EH (cell line): ENCODE results near the gene GEMIN5.
"Not testable (repeated sequence)": the region's sequence is repeated elsewhere in the genome, so short reads cannot be mapped to it uniquely, and the experiment has no call there.

Experiments
- DNase-seq: peaks from one replicate; pipeline ENCODE4 v3.0.0-alpha.2; 2015; ENCODE audit warnings: low read depth

The GEMIN5 gene

DNA sequence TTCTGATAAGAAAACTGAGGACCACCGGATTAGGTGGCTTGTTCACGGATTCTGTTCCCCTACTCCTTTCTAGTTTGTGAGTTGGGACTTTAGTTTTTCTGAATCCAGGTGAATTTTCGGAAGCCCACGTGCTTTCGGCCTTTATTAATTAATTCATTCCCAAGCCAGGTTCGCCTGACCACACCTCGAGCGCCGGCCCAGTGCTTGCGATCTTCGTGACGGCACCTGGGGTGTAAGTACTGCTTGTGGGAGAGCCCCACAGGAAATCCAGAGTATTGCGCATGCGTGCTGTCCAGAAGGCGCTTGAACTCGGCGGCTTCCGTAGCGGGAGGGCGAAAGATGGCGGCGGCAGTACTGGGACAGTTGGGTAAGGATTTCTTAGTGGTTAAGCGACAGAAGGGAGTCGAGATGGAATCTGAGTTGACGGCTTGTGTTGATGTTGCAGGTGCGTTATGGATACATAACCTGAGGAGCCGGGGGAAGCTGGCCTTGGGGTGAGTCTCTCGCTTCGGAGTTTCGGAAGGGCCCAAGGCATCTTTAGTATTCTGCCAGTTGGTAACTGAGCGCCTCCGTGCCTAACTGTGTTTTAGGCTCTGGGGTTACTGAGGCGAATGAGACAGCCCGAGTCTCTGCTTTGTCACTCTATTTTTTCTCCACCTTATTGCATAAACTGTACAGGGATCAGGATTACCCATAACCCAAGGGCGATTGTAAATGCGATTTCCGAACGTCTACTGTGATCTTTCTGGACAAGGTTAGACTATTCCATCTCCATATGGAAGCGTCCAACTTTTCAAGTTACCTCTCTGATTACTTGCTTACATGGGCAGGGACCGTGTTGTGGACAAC, 3.0 kb upstream of the GEMIN5 start, which contains the start of gene MRPL22:
MRPL22 (plus strand) TSS at position 302 of the 849 bp plus-strand sequence; CDS start at position 340, 38 bp downstream.
- peak; percentile 90 for DNase-seq

DNA sequence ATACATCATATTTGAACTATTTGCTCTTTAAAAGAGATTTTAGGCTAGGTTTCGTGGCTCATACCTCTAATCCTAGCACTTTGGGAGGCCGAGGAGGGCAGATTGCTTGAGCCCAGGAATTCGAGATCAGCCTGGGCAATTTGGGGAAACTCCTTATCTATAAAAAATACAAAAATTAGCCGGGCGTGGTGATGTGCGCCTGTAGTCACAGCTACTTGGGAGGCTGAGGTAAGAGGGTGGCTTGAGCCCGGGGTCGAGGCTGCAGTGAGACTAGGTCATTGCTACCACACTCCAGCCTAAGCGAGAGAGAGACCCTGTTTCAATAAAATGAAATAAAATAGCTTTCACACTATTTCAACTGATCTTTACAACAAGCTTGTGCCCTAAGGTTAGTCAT, 2.4 kb upstream of the GEMIN5 start:
- no peak for DNase-seq

DNA sequence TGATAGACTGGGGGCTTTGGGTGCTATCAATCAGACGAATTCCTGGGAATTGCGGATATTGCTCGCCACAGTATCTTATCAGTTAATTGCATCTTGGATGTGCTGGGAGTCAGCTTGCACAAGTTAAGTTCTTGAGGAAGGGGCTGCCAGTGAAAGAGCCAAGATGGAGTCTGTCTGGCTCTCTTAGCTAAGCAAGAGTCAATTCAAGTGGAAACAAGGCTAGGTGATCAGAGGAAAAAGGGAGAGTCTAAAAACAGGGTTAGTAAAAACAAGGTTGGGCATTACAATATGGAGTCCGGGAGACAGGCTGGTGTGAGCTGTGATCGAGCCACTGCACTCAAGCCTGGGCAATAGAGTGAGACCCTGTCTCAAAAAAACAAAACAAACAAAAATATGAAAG, 1.4 kb upstream of the GEMIN5 start:
- not testable (repeated sequence) for DNase-seq

DNA sequence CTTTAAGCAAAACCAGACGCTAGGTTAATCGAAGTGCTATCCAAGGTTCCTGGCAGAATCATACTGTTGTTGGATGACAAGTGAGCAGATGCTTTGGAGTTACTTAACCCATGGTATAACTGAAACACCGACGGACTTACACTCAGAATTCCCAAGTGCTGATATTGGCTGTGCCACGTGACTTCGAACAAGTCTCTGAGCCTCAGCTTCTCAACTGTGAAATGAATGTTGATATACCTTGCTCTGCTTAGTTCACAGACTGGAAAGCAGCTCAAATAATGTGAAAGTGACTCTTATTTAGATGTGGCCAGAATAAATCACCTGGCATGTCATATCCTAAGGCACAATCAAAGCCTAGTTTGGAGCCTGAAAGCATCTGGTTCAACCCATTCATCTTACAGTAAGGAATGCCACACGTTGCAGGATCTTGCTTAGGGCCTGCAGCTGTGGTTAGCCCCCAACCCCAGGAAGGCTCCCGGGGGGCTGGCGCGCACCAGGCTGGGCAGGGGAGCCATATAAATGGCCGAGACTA, 759 bp downstream of the GEMIN5 start:
- DNase-seq: peak; percentile 15

DNA sequence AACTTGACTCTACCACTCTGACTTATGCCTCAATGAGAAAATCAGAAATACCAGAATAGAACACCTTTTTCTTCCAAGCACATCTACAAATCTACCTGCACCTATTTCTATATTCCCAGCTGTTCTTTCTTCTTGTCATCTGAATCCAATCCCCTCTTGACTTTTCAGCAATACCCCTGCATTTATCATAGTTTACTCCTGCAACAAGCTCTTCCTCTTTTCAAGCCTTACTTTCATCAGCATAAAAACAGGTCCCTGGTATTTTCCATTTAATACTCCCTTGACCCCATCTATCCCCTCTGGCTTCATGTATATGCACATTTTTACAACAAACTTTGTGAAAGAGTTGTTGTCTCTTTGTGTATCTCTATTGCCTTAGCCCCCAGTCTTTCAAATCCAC, 3.1 kb downstream of the GEMIN5 start:
- no peak for DNase-seq

DNA sequence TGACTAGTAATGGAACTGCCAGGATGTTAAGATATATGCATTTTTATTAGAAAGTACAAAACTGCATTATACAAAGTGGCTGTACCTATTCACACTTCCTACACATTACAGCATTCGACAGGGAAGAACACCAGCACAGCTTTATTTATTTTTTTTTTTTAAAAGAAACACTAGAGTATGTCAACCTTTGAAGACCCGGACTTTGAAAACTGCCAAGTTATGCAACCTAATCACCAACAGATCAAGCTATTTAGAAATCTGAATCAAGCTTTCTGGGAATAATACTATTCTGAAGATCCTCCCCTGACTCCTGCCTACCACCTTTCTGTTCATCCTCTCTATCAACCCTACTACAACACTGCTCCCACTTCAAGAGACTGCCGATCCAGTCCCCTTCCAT, 4.5 kb downstream of the GEMIN5 start:
- DNase-seq: no peak

DNA sequence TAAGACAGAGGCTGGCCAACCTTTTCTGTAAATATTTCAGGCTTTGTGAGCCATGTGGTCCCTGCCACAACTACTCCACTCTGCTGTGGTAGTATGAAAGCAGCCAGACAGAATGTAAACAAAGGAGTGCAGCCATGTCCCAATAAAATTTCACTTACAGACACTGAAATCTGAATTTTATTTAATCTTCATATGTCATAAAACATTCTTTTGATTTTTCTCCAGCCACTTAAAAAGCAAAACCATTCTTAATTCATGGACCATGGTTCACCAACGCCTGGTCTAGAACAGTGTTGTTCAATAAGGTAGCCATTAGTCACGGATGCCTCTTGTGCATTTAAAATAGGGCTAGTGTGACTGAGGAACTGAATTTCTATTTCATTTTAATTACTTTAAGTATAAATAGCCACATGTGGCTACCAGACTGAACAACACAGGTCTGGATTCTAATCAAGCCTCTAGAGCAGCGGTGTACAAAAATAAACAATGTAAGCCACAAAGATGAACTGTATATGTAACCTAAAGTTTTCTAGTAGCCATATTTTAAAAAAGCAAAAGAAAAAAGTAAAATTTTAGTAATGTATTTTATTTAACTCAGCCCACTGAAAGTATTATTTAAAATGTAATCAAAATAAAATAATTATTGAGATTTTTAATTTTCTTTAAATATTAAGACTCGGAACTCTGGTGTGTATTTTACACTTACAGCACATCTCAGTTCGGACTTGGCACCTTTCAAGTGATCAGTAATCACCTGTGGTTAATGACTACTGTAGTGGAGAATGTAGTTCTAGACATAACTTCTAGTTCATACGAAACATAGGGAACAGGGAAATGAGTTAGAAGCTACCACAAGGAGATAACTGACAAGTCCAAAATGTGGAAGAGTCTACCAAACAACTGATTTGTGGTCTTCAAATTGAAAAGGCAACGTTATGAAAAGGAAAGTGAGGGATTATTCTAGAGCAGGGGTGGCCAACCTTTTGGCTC, 14.3 kb downstream of the GEMIN5 start:
- DNase-seq: peak; percentile 49

DNA sequence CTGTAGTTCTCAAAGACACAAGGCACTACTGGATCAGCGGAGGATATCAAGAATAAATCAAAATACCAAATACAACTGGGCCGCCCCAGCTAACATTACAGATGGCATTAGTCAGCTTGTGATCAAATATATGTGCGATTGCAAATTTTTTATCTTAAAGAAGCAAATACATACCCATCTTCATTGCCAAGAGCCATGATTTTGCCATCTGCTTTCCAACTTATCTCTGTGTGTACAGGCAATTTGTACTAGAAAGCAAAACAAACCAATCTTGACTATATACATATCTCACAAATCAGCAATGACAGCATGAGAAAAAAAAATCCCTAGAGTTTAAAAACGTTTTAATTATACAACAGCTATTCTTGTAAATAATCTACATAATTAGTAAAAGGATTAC, 20.3 kb downstream of the GEMIN5 start:
- no peak for DNase-seq

DNA sequence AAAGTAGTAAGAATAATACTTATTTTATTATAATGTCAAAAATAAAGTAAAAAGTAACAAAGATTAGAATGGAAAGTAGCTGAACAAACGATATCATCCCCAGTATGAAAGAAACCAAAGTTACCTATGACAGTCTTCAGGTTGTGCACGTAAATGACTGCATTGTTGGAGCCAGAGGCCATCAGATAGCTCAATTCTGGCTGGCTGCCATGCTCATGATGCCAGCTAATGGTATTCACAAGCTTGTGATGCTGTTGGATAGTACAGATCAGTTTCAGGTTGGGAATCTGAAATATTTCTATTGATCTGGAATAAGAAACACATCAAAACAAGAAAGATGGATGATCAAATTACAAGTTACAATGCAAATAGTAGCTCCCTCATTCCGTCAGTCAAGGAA, 21.1 kb downstream of the GEMIN5 start:
- DNase-seq: no peak

DNA sequence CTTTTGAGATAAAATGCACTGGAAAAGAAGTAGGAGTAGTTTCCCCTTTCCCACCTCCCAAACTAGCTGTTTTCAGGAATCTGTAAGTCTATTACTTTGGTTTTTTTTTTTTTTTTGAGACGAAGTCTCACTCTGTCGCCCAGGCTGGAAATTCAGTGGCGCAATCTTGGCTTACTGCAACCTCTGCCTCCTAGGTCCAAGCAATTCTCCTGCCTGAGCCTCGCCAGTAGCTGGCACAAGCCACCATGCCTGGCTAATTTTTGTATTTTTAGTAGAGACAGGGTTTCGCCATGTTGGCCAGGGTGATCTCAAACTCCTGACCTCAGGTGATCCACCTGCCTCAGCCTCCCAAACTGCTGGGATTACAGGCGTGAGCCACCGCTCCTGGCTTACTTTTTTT, 32.4 kb downstream of the GEMIN5 start:
- not testable (repeated sequence) for DNase-seq

DNA sequence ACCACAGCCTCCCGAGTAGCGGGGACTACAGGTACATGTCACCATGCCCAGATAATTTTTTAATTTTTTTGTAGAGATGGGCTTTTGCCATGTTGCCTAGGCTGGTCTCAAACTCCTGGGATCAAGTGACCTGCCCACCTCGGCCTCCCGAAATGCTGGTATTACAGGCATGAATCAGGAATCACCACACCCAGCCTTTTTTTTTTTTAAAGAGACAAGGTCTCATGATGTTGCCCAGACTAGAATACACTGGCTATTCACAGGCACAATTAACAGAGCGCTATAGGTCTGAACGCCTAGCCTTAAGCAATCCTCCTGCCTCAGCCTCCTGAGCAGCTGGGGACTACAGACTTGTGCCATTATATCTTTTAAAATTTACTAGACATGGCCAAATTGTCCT, 36.1 kb downstream of the GEMIN5 start:
- no peak for DNase-seq

DNA sequence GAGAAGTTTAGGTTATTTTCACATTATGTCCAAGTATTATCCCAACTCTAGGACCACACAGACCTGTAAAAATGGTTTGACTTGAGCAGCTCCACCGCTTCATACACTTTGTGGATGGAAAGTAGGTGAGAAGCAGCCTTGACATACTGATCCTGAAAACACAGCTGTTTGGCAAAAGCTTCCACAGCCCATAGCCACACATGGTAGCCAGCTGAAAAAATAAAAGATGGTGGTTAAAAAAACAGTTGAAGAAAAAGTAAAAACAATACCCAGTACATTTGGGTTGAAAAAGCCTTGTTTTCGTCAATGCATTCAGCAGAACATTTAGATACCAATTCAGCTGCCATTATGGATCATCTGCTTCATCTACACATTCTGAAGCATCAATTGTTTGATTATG, 36.7 kb downstream of the GEMIN5 start:
- peak; percentile 5 for DNase-seq

DNA sequence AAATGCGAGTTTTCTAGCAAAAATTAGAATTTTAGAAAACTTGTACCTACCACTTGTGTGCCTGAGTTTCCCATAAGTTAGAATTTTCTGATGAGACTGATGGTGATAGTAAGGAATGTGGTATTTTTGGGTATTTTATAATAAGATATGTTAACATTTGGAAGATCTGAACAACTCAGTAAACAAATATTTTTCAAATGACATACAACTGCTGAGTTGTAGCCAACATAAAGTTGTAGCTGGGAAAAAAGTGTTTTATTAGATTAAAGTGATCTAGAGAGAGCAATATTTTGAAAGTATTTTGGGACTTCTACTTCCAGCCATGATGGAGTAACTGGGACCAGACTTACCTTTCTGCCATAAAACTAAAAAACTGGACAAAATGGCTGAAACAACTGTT, 37.9 kb downstream of the GEMIN5 start:
- DNase-seq: peak; percentile 16

DNA sequence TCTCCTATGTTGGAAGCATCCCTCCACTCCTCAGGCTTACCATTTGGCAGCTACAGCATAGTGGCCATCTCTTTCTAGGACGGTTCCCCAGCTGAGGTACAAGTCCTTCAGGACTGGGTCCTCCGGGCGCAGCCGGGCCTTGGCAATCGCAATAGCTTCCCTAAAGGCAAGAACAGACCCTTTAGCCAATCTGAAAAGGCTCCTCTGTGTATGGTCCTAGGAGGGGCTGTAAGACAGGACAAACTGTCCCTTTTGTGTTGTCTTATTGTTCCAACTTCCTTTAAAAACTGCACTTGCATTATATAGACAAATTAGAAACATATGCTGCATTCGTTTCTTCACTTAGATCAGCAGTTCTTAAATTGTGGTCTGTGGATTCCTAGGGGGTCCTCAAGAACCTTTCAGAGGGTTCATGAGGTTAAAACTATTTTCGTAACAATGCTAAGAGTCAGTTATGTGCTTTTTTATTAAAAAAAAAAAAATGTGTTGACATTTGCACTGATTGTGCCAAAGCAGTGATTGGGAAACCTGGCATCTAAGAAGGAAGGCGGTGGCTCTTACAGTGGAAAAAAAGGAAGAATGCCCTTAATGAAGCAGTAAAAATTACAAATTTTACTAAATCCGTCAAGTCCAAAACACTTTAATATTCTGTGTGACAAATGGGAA, 38.7 kb downstream of the GEMIN5 start:
- no peak for DNase-seq

DNA sequence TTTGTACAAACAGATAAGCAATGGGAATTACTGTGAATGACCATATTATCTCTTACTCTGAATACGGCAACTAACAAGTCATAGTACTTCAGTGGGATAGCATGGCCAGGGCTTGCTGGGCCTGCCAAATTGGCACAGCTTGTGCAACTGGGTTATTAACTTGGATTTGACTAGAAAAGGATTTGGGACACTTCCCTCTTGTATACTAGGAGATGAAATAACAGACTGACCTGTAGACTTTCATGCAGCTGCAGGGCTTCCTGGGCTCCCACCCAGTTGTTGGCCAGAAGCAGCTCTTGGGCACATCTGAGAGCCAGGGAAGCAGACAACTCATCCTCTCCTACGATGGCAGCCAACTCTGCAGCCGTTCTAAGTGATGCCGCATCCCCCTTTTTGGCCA, 39.8 kb downstream of the GEMIN5 start:
- no peak for DNase-seq

DNA sequence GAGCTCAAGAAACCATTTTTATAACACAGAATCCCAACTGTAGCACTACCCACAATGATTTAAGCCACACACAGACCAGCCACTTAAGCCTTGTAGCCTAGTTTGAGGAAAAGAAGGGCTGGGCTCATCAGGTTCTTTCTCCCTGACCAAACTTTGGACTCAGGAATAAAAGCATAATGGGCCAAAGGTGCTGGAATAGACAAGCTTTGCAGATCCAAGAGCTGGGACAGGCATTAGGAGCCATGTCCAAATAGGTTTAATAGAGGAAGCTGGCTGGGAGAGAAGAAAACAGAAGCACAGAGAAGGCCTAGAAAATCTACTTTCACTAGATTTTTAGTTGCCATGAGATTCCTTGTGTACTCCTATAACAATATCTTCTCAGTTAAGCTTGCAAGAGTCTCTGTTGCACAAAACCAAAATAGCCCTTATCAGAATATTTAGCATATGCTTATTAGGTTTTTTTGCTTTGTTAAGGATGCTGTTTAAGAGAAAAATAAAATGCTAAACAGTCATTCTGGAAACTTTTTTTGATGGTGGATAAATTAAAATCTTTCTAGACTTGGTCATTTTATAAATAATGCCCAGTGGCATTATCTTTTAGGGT, 41.3 kb downstream of the GEMIN5 start:
- no peak for DNase-seq

DNA sequence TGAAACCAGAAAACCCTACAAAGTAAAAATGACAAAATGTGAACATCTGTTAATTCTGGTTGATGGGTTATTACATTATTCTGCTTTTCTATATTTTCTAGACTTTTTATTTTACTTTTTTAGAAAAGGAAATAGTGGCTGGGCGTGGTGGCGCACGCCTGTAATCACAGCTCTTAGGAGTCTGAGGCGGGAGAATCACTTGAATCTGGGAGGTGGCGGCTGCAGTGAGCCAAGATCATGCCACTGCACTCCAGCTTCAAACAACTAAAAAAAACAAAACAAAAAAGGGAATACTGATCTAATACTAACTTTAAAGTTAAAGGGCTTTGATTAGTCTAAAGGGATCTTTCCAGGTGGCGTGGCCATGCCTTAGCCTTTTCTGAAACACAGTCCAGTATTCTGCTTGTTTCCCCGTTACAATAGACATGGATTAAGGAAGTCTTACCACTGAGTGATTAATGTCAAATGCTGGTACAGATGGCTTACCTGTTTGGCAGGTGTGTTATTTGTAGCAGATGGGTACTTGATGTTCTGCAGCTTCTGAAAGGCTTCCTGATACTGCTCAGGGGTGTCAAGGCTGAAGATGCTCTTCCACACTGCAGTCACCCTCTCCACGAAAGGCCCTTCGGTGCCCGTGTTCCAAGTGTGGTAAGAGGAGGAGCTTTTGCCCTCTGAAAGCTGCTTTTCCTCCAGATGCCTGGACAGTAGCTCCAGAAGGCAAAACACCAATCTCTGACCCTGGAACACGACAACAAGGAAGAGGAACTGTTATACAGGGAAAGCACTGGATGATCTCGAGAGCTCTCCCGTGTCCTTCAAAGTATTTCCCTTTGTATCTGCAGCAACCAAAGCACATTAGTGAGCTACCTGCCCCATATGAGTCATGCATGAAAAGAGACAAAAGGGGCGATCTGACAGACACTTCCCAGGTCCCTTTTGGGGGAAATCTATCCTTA, 42.1 kb downstream of the GEMIN5 start:
- DNase-seq: no peak

DNA sequence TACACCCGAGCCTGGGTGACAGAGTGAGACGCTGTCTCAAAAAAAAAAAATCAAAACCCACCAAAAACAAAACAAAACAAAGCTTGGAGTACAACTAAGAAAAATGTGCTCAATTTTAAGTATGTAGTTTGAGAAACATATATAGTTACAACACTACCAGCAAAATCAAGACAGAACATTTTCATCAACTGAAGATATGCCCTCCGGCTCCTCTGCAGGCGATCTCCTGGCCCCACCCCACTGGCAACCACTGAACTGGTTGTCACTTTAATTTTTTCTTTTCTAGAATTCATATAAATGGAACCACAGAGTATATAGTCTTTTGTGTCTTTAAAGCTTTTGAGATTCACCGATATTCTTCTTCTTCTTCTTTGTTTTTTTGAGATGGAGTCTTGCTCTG, 44.6 kb downstream of the GEMIN5 start:
- DNase-seq: no peak

DNA sequence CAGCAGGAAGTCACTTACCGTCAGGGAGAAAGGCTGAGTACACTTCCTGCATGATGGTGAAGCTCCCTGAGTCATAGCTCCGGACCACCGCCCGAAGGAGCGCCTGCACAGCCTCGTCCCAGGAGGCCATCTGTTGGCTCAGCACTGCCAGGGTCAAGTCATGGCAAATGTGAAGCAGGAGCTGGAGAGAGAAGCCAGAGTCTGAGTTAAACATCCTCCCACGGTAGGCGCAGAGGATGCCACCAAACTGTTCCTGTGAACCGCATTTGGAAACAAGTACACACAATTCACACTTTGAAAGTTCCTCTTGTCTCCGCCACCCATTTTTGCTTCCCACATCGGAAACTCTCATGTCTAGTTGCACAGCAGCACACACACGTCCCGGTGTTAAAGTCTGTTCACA, 45.6 kb downstream of the GEMIN5 start:
- no peak for DNase-seq

DNA sequence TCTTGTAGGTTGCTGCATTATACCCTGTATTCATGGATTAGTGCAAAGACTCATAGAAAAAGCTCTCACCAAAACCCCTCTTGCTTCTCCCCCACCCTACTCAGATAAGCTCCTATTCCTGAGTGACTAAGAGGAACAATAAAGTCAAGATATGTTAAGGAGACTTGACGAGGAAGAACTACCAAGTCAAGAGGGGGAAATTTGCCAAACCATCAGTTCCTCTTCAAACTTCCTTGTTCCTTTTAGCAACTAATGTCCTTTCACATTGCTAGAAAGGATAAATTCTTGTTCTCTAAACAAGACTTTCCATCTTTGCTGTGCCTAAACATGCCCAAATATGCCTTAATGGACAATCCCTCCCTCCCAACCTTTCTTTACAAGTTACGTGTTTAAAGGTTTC, 52.6 kb downstream of the GEMIN5 start:
- DNase-seq: no peak
